ENCODE data around the gene TBX15.

- no peak for TF ChIP-seq CTCF (IDR thresholded peaks at IDR 0.05; ENCODE audit: insufficient read depth, low read length, poor library complexity, severe bottlenecking)
- TF ChIP-seq EZH2phosphoT487 (conservative IDR thresholded peaks at IDR 0.05; ENCODE audit: low read length), result no peak
Observed at GRCh38 chr1:118993700-118994026, 5.5 kb upstream of the TBX15 start.

Data from SU-DHL-6 (cell line).